HG02884 (cell line): Measurements from ENCODE around the gene YWHAG.

Experiments
- ATAC-seq: cut with Tn5 transposase; IDR thresholded peaks from one replicate; pipeline ENCODE4 v1.9.1; 2021; ENCODE audit warnings: mild to moderate bottlenecking, moderate library complexity; ENCODE audit not compliant: unreplicated experiment

The YWHAG gene

DNA sequence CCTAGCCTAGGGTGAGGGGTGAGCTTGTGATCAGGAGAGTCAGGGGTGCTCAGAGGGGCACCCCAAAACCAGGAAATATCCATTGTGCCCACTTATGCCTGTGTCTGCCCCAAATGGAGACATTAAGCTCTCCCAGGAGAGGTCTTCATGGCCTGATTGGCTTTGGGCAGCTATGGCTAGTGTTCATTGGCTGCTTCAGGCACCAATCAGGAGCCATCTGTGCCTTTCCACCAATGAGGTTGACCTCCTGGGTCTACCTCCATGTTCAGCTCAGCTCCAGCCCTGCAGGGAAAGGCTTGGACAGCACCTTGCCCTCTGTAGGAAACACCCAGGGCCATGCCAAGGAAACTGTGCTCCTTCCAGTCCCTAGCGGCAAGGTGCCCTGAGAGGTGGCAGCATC lies 80.3 kb downstream of the YWHAG start:
- ATAC-seq: no peak
